Measurements from ENCODE around the gene GARNL3.

GARNL3 gene

DNA sequence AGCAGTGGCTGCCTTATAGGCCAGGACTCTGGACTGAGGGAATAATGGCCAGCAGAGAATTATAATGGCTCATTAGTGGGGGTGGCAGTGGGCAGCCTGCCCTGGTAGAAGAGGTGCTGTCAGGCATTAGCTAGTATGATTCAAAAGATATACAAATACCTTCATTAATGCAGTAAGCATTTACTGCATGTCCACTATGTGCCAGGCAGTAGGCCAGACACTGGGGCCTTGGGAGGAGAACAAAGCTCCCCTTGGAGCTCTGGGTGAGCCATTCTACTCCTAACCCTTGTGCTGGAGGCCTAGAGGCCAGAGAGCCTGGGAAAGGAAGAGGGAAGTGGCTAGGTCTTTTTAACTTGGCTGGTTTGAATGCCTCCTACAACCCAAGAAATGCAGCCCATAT is 2.0 kb upstream of the GARNL3 start:
- no peak for DNase-seq (ENCODE audit: low read depth)
- H3K4me3 ChIP-seq (ENCODE audit: low read length): no peak overlapping the region
- TF ChIP-seq, protein P1, sequence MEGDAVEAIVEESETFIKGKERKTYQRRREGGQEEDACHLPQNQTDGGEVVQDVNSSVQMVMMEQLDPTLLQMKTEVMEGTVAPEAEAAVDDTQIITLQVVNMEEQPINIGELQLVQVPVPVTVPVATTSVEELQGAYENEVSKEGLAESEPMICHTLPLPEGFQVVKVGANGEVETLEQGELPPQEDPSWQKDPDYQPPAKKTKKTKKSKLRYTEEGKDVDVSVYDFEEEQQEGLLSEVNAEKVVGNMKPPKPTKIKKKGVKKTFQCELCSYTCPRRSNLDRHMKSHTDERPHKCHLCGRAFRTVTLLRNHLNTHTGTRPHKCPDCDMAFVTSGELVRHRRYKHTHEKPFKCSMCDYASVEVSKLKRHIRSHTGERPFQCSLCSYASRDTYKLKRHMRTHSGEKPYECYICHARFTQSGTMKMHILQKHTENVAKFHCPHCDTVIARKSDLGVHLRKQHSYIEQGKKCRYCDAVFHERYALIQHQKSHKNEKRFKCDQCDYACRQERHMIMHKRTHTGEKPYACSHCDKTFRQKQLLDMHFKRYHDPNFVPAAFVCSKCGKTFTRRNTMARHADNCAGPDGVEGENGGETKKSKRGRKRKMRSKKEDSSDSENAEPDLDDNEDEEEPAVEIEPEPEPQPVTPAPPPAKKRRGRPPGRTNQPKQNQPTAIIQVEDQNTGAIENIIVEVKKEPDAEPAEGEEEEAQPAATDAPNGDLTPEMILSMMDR (IDR thresholded peaks at IDR 0.05; ENCODE audit: insufficient read depth, low read depth, low read length, missing control alignments): no peak

DNA sequence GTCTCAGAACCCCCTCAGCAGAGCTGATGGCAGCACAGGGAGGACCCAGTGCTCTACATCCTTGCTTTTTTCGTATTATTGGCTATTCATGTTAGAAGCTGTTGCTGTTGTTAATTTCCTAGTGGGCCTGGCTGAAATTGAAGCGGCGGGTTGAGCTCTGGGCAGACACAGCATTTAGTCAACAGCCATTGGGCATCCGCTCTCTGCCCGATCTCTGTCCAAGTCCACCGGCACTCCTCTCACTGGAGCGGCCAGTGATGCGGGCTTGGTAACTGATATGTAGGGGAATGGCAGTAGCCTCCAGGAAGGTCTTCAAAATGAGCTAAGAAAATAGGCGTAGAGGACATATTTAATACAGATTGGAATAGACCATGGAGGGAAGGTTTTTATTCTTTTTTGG is 1.3 kb upstream of the GARNL3 start:
- no peak for DNase-seq (ENCODE audit: low read depth)
- TF ChIP-seq, protein P1 (IDR thresholded peaks at IDR 0.05; ENCODE audit: insufficient read depth, low read depth, low read length, missing control alignments): no peak
- no peak overlapping the region for H3K4me3 ChIP-seq (ENCODE audit: low read length)

DNA sequence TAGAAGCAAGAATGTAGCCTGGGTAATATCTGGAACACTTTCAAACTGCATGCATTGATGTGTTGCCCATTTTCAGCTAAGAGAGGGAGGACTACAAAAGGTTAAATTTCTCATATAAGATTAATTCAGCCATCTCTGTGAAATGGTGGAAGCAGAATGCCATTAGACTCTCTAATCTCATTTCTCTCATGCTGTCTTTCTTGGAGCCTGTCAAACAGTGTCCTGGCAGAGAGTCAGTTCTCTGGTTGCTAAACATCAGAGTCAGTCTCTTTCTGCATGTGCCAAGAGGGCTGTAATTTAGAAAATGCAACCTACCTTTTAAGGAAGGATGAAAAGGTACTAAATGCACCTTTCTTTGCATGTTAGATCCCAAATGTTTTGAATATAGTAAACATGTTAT is 910 bp upstream of the GARNL3 start:
- no peak for DNase-seq (ENCODE audit: low read depth)
- no peak overlapping the region for H3K4me3 ChIP-seq (ENCODE audit: low read length)
- TF ChIP-seq, protein P1 (IDR thresholded peaks at IDR 0.05; ENCODE audit: insufficient read depth, low read depth, low read length, missing control alignments): no peak

DNA sequence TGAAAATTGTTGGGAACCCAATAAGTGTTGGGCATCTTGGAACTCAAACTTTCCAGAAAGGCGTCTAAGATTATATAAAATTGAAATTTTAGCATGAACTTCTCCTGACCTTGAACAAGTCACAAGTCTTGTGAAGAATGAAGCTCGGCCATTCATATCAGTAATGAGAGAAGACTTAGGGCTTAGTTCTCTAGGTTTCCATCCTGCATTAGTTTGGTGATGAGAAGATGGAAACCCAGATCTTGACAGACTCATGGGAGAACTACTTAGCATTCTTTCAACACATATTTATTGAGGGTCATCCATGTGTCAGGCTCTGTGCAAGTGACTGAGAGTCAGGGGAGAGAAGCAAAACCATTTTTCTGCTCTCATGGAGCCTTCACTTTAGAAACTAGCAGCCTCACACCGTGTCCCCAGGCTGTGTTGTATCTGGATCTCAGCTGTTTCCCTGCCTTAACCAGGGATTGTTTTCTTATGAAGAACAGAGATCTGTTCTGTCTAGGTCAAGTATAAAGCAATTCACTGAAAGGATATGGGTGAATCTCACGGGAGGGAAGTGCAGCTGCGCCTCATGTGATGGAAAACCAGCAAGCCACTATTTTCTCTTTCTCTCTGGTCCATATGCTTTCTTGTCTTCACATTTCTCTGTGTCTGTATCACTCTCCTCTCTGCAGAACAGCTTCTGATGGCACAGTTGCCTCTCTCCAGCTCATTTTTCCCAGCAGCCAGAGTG is 3.4 kb downstream of the GARNL3 start:
- DNase-seq (ENCODE audit: low read depth): no peak
- TF ChIP-seq, protein P1 (IDR thresholded peaks at IDR 0.05; ENCODE audit: insufficient read depth, low read depth, low read length, missing control alignments): no peak
- H3K4me3 ChIP-seq (ENCODE audit: low read length): no peak overlapping the region

DNA sequence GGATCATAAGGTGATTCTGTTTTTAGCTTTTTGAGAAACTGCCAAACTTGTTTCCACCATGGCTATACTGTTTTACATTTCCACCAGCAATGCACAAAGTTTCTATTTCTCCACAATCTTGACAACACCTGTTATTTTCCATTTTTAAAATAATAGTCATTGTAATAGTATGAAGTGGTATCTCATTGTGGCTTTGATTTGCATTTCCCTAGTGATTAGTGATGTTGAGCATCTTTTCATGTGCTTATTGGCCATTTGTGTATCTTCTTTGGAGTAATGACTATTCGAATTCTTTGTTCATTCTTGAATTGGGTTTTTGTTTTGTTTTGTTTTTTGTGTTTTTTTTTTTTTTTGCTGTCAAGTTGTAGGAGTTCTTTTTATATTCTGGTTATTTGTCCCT is 4.9 kb downstream of the GARNL3 start:
- no peak overlapping the region for H3K4me3 ChIP-seq (ENCODE audit: low read length)
- TF ChIP-seq, protein P1 (IDR thresholded peaks at IDR 0.05; ENCODE audit: insufficient read depth, low read depth, low read length, missing control alignments): no peak
- no peak for DNase-seq (ENCODE audit: low read depth)

DNA sequence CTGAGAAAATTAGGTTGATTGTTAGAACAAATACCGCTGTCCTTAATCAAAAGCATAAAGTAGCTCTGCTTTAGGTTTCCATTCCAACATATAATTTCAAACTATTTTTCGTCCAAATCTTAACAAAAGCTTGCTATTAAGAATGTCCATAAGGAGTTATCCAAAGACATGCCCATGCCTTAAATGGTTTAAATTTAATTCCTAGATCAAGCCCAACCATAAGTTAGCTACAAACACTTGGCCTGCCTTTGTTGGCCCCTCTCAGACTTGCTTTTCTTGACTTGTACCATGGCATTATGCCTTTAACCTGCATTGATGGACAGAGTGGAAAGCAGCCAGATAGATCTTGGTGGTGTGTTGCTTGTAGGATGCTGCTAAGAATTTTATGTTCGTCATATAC is 8.8 kb downstream of the GARNL3 start:
- TF ChIP-seq, protein P1 (IDR thresholded peaks at IDR 0.05; ENCODE audit: insufficient read depth, low read depth, low read length, missing control alignments): no peak
- H3K4me3 ChIP-seq (ENCODE audit: low read length): no peak overlapping the region
- no peak for DNase-seq (ENCODE audit: low read depth)

DNA sequence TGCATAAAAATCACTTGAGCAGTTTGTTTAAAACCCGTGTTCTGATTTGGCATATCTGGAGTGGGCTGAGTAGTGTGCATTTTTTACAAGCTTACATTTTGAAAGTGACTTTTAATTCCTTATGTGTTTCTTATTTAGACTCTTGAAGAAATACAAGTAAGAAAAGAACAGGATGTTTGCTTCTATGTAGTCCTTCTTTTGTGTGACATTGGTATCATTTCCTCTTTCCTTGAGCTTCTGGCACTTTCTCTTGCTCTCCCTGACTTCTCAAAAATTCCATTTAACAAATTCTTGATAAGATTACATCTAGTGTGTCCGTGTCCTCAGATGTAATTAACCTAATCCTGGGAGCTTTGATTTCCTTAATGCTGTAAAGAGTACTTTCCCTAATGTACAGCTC is 12.5 kb downstream of the GARNL3 start:
- no peak for DNase-seq (ENCODE audit: low read depth)
- TF ChIP-seq, protein P1 (IDR thresholded peaks at IDR 0.05; ENCODE audit: insufficient read depth, low read depth, low read length, missing control alignments): no peak

More for the DNA sequence above, 12.5 kb downstream of the GARNL3 start:
- no peak overlapping the region for H3K4me3 ChIP-seq (ENCODE audit: low read length)

All from epithelial cell of esophagus (primary cell).